Non-pigmented ciliary epithelial cell (primary cell): ENCODE results near the gene SERPINB12.

Source experiments
- DNase-seq: peaks from one replicate; pipeline ENCODE4 v3.0.0-alpha.2; 2010; ENCODE audit warnings: low read depth

SERPINB12 gene, protein sequence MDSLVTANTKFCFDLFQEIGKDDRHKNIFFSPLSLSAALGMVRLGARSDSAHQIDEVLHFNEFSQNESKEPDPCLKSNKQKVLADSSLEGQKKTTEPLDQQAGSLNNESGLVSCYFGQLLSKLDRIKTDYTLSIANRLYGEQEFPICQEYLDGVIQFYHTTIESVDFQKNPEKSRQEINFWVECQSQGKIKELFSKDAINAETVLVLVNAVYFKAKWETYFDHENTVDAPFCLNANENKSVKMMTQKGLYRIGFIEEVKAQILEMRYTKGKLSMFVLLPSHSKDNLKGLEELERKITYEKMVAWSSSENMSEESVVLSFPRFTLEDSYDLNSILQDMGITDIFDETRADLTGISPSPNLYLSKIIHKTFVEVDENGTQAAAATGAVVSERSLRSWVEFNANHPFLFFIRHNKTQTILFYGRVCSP

DNA sequence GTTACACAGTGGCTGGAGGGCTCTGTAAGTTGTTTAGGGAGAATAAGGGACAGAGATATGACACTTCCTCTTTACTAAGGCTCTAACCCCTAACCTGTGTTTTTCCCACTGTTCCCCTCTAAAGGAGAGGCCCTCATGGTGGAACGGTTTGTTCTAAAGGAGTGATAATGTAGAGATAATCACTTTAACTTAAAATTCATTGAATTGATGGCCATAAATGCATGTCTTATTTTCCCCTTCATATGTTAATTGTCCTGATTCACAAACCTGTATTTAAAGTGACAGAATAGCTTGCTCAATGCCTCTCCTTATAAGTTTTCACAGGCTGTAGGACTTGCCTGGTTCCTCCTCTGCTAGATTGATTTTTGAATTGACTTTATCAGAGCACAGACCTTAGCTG lies at the start of gene SERPINB12:
Gene SERPINB12, plus strand, starts transcription at position 301 of the 400 bp plus-strand sequence. CDS start 13,791 bp downstream, outside the sequence.
- no peak for DNase-seq

DNA sequence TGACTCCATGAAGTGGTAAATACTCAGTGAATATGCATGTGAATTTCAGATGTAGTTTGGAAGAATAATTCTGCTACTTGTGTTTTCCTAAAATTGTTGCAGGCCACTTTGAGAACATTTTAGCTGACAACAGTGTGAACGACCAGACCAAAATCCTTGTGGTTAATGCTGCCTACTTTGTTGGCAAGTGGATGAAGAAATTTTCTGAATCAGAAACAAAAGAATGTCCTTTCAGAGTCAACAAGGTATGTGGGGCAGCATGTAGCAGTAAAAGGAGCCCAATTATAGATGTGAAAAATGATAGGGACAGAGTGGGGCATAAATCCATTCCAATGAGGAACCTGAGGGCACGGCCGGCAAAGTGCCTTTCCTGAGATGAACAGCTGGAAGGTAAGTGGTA lies 49.3 kb upstream of the SERPINB12 start:
- no peak for DNase-seq

DNA sequence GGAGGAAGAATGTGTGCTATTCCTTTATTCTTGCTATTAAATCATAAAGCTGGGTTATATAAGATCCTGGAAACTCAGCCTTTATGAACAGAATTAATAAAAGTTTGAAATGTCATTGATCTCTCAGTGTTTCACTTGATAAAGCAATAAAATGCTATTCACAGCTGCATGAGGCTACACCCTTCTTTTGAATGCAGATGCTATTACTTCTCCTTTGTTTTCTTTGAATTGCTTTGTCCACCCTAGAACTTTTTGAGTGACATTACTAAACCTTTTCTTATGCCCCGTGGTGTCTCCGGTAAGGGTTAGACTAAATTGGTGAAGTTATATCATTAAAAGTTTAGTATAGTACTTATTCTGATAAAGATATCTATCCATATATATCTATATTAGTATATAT lies 46.5 kb upstream of the SERPINB12 start:
- DNase-seq = no peak

DNA sequence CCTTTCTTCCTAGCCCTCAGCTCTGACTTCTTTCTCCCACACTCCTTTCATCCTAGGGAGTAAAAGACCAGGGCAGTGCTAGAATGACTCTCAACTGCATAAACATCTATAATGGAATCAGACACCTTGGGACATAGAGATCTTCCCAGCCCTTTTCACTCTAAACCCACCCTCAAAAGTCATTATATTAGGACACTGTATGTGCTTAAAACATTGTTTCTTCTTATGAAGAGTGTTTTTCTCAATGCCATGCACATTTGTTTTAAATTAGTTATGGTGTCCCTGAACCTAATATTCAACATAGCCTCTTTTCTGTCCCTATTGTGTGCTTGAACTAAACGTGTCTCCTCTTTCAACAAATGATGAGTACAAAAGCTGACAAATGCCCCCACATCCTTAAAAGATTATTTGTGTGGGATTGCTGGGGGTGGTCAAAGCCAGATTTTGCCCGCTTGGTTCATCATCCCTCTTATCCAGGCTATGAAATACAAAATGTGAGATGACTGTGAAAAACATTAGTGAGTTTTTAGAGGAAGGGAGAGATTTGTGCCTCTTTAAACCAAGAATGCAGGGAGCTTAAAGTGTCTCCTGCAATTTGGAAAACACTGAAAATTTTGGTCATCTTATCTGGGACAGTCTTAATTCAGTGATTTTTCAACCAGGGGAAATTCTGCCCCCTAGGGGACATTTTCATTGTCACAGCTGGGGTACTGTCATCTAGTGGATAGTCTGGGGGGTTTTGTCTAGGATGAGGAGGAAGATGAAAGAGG lies 36.4 kb upstream of the SERPINB12 start:
- no peak for DNase-seq

GRCh38 chr18:63506336-63506646 lies 35.9 kb upstream of the SERPINB12 start:
- no peak for DNase-seq

- DNase-seq = no peak
Observed at GRCh38 chr18:63508596-63508995, 33.6 kb upstream of the SERPINB12 start.

- DNase-seq = peak; percentile 15
Observed at GRCh38 chr18:63511285-63511684, 30.9 kb upstream of the SERPINB12 start.

DNA sequence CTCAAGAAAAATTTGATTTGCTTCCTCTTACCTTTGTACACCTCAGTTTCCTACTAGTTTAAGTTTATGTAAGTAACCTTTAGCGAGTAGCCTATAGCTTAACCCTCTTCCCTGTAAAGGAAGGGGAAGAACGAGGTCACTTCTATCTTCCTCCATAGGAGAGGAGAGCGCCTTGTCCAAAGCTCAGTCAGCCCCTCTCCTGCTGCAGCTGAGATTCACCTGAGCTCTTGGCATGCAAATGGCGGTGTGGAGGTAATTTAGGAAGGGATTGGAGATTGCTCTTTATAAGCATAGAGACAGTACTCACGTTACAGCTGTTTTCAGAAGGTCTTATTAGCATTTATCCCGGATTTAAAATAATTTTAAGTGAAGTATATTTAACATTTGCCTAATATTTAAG lies 27.8 kb upstream of the SERPINB12 start:
- no peak for DNase-seq

GRCh38 chr18:63514888-63515678 lies 27.1 kb upstream of the SERPINB12 start:
- DNase-seq = no peak

GRCh38 chr18:63515801-63516200 lies 26.4 kb upstream of the SERPINB12 start:
- DNase-seq = no peak

- DNase-seq = peak; percentile 27
Observed at GRCh38 chr18:63518178-63519012, 23.8 kb upstream of the SERPINB12 start.

DNA sequence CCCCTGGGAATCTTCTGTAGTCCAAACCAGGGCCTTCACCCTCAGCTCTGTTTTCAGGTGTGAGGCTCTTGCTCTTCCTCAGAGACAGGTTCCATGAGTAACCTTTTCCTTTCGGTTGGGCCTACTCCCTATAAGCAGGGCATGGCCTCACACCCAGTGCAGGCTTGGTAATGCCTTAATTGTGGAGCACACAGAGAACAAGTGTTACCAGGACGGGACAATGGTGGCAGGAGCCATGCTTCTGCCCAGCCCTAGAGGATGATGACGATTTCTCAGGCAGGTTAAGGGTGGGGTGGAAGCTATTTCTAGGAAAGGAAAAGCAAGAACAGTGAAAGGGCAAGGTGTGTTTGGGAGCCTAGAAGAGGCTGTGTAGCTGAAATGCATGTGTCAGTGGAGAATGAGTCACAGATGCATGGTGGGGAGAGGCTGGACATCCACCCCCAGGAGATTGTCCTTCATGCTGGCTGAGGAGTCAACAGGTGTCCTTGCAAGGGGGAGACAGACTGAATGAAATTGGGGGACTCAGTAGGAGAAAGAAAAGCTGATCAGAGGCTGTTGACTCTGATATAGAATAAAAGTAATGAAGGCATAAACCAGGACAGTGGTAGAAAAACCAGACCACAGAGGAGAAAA lies 22.0 kb upstream of the SERPINB12 start:
- no peak for DNase-seq

GRCh38 chr18:63523660-63524059 lies 18.5 kb upstream of the SERPINB12 start:
- no peak for DNase-seq

DNA sequence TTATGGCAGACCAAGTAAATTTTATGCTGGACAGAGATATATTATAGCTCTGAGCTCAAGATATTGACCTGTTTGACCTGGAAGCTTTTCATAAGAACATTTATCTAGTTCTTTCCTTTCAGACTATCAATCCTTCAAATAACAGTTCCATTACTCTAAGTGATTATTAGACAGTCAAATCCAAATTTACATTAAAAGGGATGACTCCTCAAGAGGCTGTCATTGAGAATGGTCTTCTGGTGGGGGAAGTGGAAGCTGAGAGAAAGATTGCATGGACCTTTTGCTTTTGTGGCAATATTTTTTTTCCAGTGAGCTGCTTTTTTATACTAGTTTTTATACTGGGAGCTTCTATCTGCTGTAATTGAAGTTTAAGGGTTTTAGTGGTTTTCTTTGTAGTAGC lies 14.9 kb upstream of the SERPINB12 start:
- DNase-seq = no peak

DNA sequence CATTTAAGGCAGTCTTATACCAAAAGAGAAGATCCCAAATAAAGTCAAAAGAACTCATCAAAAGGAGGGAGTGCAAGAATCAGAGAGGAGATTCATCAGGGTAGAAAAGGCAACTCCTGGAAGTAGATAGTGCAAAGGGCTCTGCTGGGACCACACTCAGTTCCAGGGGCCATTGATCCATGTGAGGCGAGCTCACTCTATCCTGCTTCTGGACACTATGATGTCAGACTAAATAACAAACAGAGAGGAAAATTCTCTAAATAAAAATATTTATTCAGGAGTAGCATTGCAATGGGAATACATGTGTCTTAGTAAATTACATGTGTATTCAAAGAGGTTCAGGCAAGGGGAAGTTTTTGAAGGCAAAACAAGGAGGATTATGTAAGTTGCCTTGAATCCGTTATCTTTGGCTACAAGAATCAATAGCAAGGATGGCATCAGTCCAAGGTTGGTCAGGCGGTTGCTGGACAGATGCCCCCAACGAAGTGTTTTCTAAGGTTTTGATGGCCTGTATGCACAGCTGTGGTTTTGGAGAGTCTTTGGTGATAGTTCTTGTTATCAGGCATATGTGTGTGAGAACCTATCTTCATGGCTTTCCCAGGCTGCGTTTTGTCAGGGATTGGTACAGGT lies 13.2 kb upstream of the SERPINB12 start:
- no peak for DNase-seq

DNA sequence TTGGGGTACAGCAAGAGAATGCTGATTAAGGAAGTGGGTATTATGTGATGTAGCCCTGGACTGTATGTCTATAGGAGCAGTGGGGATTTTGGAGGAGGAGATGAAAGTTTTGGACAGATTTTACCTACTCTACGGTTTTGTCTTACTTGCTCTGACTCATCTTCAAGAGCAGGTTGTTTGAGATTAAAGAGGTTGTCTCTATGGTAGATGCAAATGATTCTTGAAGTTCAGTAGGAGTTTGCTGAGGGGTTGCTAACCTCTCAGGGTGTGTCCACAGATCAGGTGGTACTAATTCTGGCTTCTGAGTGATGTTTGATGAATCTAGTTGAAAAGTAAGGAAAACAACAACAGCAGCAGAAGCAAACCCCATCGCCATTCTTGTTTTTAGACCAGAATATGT lies 9.7 kb upstream of the SERPINB12 start:
- DNase-seq = no peak

DNA sequence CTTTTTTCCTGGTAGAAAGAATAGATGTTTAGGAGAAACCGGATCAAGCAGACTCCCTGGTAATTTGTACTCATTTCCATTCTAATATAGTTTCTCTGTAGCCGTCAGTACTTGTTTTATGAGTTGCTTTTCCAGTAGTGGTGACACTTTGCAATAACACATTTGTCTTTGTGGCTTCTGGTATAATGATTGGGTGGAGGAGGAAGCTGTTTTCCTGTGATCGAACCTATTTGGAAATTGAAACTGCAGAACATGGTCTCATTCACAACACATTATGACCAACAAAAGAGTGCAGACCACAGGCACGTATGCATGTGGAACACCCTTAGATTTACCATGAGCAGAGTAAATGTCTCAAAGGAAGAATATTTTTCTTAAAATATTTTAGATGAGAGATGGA lies 7.6 kb upstream of the SERPINB12 start:
- no peak for DNase-seq

GRCh38 chr18:63539904-63540510 lies 2.2 kb upstream of the SERPINB12 start:
- DNase-seq = peak; percentile 13

- DNase-seq = no peak
Observed at GRCh38 chr18:63544017-63544416, 1.8 kb downstream of the SERPINB12 start.

GRCh38 chr18:63545000-63545399 lies 2.8 kb downstream of the SERPINB12 start:
- no peak for DNase-seq
